ENCODE results near the gene NRIP1.

The NRIP1 gene

GRCh38 chr21:14961502-14961901, 103.3 kb downstream of the NRIP1 start:
- TF ChIP-seq EZH2 (optimal IDR thresholded peaks at IDR 0.05; ENCODE audit: low read depth, low read length): no peak
- no peak for TF ChIP-seq EZH2phosphoT487 (IDR thresholded peaks at IDR 0.05; ENCODE audit: low read length)
- TF ChIP-seq CTCF (IDR thresholded peaks at IDR 0.05; ENCODE audit: low read length): no peak
- Histone ChIP-seq H3K4me2 (ENCODE audit: low read depth, low read length) (no peak overlapping the region), H3K9me2 (replicated peaks; ENCODE audit: insufficient read depth, low read length) (no peaks in the 10 kb centered on the region), H2AFZ (ENCODE audit: low read length) (no peak overlapping the region), H3K9ac (ENCODE audit: low read length) (no peak overlapping the region), H3K4me1 (ENCODE audit: low read length) (no peaks in the 10 kb centered on the region), H3K9me3 (replicated peaks; ENCODE audit: insufficient read depth, low read length) (no peaks in the 10 kb centered on the region), H3K27ac (ENCODE audit: low read length) (no peak overlapping the region), H3K4me3 (ENCODE audit: low read length) (no peak overlapping the region), H4K20me1 (ENCODE audit: insufficient read depth, low read length) (no peaks in the 10 kb centered on the region), H3F3A (ENCODE audit: insufficient read depth, low read length) (no peaks in the 10 kb centered on the region), H3K36me3 (replicated peaks; ENCODE audit: insufficient read depth, low read length) (no peaks in the 10 kb centered on the region), H3K79me2 (ENCODE audit: low read length) (no peaks in the 10 kb centered on the region), H3K27me3 (replicated peaks; ENCODE audit: insufficient read depth, low read length) (no peaks in the 10 kb centered on the region)
- DNase-seq: no peak

DNA sequence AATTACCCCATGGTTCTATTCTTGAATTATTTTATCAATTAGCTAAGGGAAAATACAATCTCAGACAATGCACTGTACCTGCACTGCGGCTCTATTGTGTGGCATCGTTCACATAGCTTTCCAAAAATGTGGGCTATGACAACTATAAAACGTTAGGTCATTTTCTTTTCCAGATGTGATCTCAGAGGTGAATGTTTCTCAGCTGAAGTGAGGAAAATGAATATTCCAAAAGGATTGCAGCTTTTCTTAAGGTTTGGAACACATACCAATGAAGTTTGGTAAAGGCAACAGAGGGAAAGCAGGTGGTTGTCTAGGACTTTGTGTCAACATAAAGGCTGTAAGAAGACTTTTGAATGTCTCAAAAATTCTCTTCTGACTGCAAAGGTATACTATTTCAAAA, 105.5 kb downstream of the NRIP1 start:
- Histone ChIP-seq H3K36me3 (replicated peaks; ENCODE audit: insufficient read depth, low read length) (no peaks in the 10 kb centered on the region), H3K9me3 (replicated peaks; ENCODE audit: insufficient read depth, low read length) (no peaks in the 10 kb centered on the region), H3K27me3 (replicated peaks; ENCODE audit: insufficient read depth, low read length) (no peaks in the 10 kb centered on the region), H3K4me1 (ENCODE audit: low read length) (no peaks in the 10 kb centered on the region), H3K79me2 (ENCODE audit: low read length) (no peaks in the 10 kb centered on the region), H4K20me1 (ENCODE audit: insufficient read depth, low read length) (no peaks in the 10 kb centered on the region), H3K27ac (ENCODE audit: low read length) (no peak overlapping the region), H2AFZ (ENCODE audit: low read length) (no peak overlapping the region), H3K4me2 (ENCODE audit: low read depth, low read length) (no peak overlapping the region), H3K9ac (ENCODE audit: low read length) (no peak overlapping the region), H3K4me3 (ENCODE audit: low read length) (no peak overlapping the region), H3K9me2 (replicated peaks; ENCODE audit: insufficient read depth, low read length) (no peaks in the 10 kb centered on the region), H3F3A (ENCODE audit: insufficient read depth, low read length) (no peaks in the 10 kb centered on the region)
- no peak for DNase-seq
- TF ChIP-seq EZH2 (optimal IDR thresholded peaks at IDR 0.05; ENCODE audit: low read depth, low read length): no peak
- no peak for TF ChIP-seq CTCF (IDR thresholded peaks at IDR 0.05; ENCODE audit: low read length)
- no peak for TF ChIP-seq EZH2phosphoT487 (IDR thresholded peaks at IDR 0.05; ENCODE audit: low read length)

DNA sequence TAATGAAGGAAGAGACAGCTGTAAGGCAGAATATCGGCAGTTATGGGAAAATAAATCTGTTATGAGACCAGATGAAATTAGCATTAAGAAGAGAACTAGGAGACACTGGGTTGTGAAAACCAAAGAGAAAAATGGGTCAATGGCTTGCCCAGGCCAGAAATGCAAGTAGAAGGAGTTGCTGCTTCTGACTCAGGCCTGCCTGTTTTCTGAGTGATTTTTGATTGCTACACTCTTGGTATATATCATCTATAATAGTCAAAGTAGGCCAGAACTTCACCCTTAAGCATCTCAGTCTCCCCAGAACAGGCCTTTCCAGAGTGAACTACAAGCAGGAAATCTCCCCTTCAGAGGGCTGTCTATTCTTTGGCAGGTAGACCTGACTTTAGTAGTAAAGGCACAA, 107.0 kb downstream of the NRIP1 start:
- H3K36me3 ChIP-seq (replicated peaks; ENCODE audit: insufficient read depth, low read length): no peaks in the 10 kb centered on the region
- no peaks in the 10 kb centered on the region for H3K27me3 ChIP-seq (replicated peaks; ENCODE audit: insufficient read depth, low read length)
- H4K20me1 ChIP-seq (ENCODE audit: insufficient read depth, low read length): no peaks in the 10 kb centered on the region
- no peak overlapping the region for H3K9ac ChIP-seq (ENCODE audit: low read length)
- H3K27ac ChIP-seq (ENCODE audit: low read length): no peak overlapping the region
- DNase-seq: no peak
- no peak overlapping the region for H3K4me3 ChIP-seq (ENCODE audit: low read length)
- H3K9me3 ChIP-seq (replicated peaks; ENCODE audit: insufficient read depth, low read length): no peaks in the 10 kb centered on the region
- H3K79me2 ChIP-seq (ENCODE audit: low read length): no peaks in the 10 kb centered on the region
- no peak overlapping the region for H3K4me2 ChIP-seq (ENCODE audit: low read depth, low read length)
- TF ChIP-seq EZH2 (optimal IDR thresholded peaks at IDR 0.05; ENCODE audit: low read depth, low read length): no peak
- no peak for TF ChIP-seq EZH2phosphoT487 (IDR thresholded peaks at IDR 0.05; ENCODE audit: low read length)
- no peak for TF ChIP-seq CTCF (IDR thresholded peaks at IDR 0.05; ENCODE audit: low read length)
- no peak overlapping the region for H2AFZ ChIP-seq (ENCODE audit: low read length)
- H3K9me2 ChIP-seq (replicated peaks; ENCODE audit: insufficient read depth, low read length): no peaks in the 10 kb centered on the region
- no peaks in the 10 kb centered on the region for H3K4me1 ChIP-seq (ENCODE audit: low read length)
- H3F3A ChIP-seq (ENCODE audit: insufficient read depth, low read length): no peaks in the 10 kb centered on the region
